ENCODE measurements around the gene USP13. TPM values are rescaled to one million over a fixed set of nuclear protein-coding genes. Genes with fewer than 3 reads are reported as not detected.
"Not testable (repeated sequence)": the region's sequence is repeated elsewhere in the genome, so short reads cannot be mapped to it uniquely, and the experiment has no call there.

The USP13 gene
- total RNA-seq, 1 experiment from 2014 or later: 22.7 TPM

GRCh38 chr3:179782841-179783240 lies 130.0 kb downstream of the USP13 start:
- ATAC-seq; H3K9ac ChIP-seq (ENCODE audit: low read length); H3K36me3 ChIP-seq (ENCODE audit: control insufficient read depth in 1 of 2, insufficient read depth in 2 of 2, low read length in 2 of 2); H3K4me2 ChIP-seq (ENCODE audit: low read length); POLR2A ChIA-PET; DNase-seq (ENCODE audit: low read depth, low spot score); RAD21 ChIA-PET (ENCODE audit: low non-redundant PET in 1 of 2, low total read pairs in 2 of 2, uncharacterized antibody in 2 of 2, unreplicated experiment in 2 of 2); H3K9me3 ChIP-seq (ENCODE audit: control insufficient read depth in 1 of 2, insufficient read depth in 1 of 2, low read depth in 1 of 2, low read length in 2 of 2); H4K20me1 ChIP-seq (ENCODE audit: insufficient read depth); BruUV-seq (replicated peaks); H3K27ac ChIP-seq (ENCODE audit: low read depth, low read length); H2AFZ ChIP-seq (ENCODE audit: low read depth, low read length, poor library complexity, severe bottlenecking); H3K4me3 ChIP-seq (replicated peaks in 1 of 2; ENCODE audit: low read depth in 1 of 2, low read length in 2 of 2); intact Hi-C loops (cut with micrococcal nuclease); H3K9me2 ChIP-seq (ENCODE audit: insufficient read depth); H3K27me3 ChIP-seq (ENCODE audit: insufficient read depth, low read length); CTCF ChIA-PET; H3K79me2 ChIP-seq (ENCODE audit: insufficient read depth, low read length); H3K4me1 ChIP-seq (ENCODE audit: control insufficient read depth in 1 of 2, insufficient read depth in 2 of 2, low read length in 2 of 2): not testable (repeated sequence)

GRCh38 chr3:179788996-179789395 lies 136.2 kb downstream of the USP13 start:
- no peaks in the 10 kb centered on the region for H3K36me3 ChIP-seq (ENCODE audit: control insufficient read depth in 1 of 2, insufficient read depth in 2 of 2, low read length in 2 of 2)
- CTCF ChIA-PET: no interaction called here
- no peak for ATAC-seq
- H4K20me1 ChIP-seq (ENCODE audit: insufficient read depth): no peaks in the 10 kb centered on the region
- H3K9ac ChIP-seq (ENCODE audit: low read length): no peak overlapping the region
- intact Hi-C loops (cut with micrococcal nuclease): no loop called here
- no peaks in the 10 kb centered on the region for H3K79me2 ChIP-seq (ENCODE audit: insufficient read depth, low read length)
- H3K27ac ChIP-seq (ENCODE audit: low read depth, low read length): no peak overlapping the region
- BruUV-seq (replicated peaks): no TSS peak
- no peaks in the 10 kb centered on the region for H3K4me1 ChIP-seq (ENCODE audit: control insufficient read depth in 1 of 2, insufficient read depth in 2 of 2, low read length in 2 of 2)
- H3K4me2 ChIP-seq (ENCODE audit: low read length): no peak overlapping the region
- TF ChIP-seq EGR1 (IDR thresholded peaks at IDR 0.05; ENCODE audit: low read depth): no peak
- no peak for TF ChIP-seq YY1 (IDR thresholded peaks at IDR 0.05; ENCODE audit: extremely low read depth, insufficient replicate concordance, low read depth, low read length)
- no peak for TF ChIP-seq EZH2 (IDR thresholded peaks at IDR 0.05)
- H3K4me3 ChIP-seq (replicated peaks in 1 of 2; ENCODE audit: low read depth in 1 of 2, low read length in 2 of 2): no peak overlapping the region
- H3K27me3 ChIP-seq (ENCODE audit: insufficient read depth, low read length): no peaks in the 10 kb centered on the region
- H3K9me3 ChIP-seq (ENCODE audit: control insufficient read depth in 1 of 2, insufficient read depth in 1 of 2, low read depth in 1 of 2, low read length in 2 of 2): no peaks in the 10 kb centered on the region
- RAD21 ChIA-PET (ENCODE audit: low non-redundant PET in 1 of 2, low total read pairs in 2 of 2, uncharacterized antibody in 2 of 2, unreplicated experiment in 2 of 2): no interaction called here
- no peaks in the 10 kb centered on the region for H3K9me2 ChIP-seq (ENCODE audit: insufficient read depth)
- no peak overlapping the region for H2AFZ ChIP-seq (ENCODE audit: low read depth, low read length, poor library complexity, severe bottlenecking)
- POLR2A ChIA-PET: no interaction called here
- no peak for DNase-seq (ENCODE audit: low read depth, low spot score)

GRCh38 chr3:179791793-179792192 lies 139.0 kb downstream of the USP13 start:
- no peaks in the 10 kb centered on the region for H3K27me3 ChIP-seq (ENCODE audit: insufficient read depth, low read length)
- intact Hi-C loops (cut with micrococcal nuclease): no loop called here
- no peak overlapping the region for H2AFZ ChIP-seq (ENCODE audit: low read depth, low read length, poor library complexity, severe bottlenecking)
- ChIA-PET POLR2A (no interaction called here), CTCF (no interaction called here), RAD21 (ENCODE audit: low non-redundant PET in 1 of 2, low total read pairs in 2 of 2, uncharacterized antibody in 2 of 2, unreplicated experiment in 2 of 2) (no interaction called here)
- no peak overlapping the region for H3K9ac ChIP-seq (ENCODE audit: low read length)
- H3K4me3 ChIP-seq (replicated peaks in 1 of 2; ENCODE audit: low read depth in 1 of 2, low read length in 2 of 2): no peak overlapping the region
- no peaks in the 10 kb centered on the region for H4K20me1 ChIP-seq (ENCODE audit: insufficient read depth)
- DNase-seq (ENCODE audit: low read depth, low spot score) (no peak), ATAC-seq (no peak)
- no peak overlapping the region for H3K4me2 ChIP-seq (ENCODE audit: low read length)
- H3K79me2 ChIP-seq (ENCODE audit: insufficient read depth, low read length): no peaks in the 10 kb centered on the region
- H3K9me3 ChIP-seq (ENCODE audit: control insufficient read depth in 1 of 2, insufficient read depth in 1 of 2, low read depth in 1 of 2, low read length in 2 of 2): no peaks in the 10 kb centered on the region
- no peaks in the 10 kb centered on the region for H3K9me2 ChIP-seq (ENCODE audit: insufficient read depth)
- BruUV-seq (replicated peaks): no TSS peak
- H3K27ac ChIP-seq (ENCODE audit: low read depth, low read length): no peak overlapping the region
- no peaks in the 10 kb centered on the region for H3K36me3 ChIP-seq (ENCODE audit: control insufficient read depth in 1 of 2, insufficient read depth in 2 of 2, low read length in 2 of 2)
- no peaks in the 10 kb centered on the region for H3K4me1 ChIP-seq (ENCODE audit: control insufficient read depth in 1 of 2, insufficient read depth in 2 of 2, low read length in 2 of 2)
- TF ChIP-seq TCF7L2 (IDR thresholded peaks at IDR 0.05; ENCODE audit: borderline replicate concordance, extremely low read depth, insufficient read depth, insufficient read length) (no peak), RAD21 (IDR thresholded peaks at IDR 0.05; ENCODE audit: low read depth) (no peak), CBX3 (IDR thresholded peaks at IDR 0.05; ENCODE audit: low read depth) (no peak), ZNF274 (IDR thresholded peaks at IDR 0.05; ENCODE audit: low read depth, low read length) (no peak), SIN3A (IDR thresholded peaks at IDR 0.05; ENCODE audit: low read depth) (no peak), ZFX (IDR thresholded peaks at IDR 0.05) (no peak), YY1 (IDR thresholded peaks at IDR 0.05; ENCODE audit: extremely low read depth, insufficient replicate concordance, low read depth, low read length) (no peak), ATF3 (IDR thresholded peaks at IDR 0.05) (no peak), CEBPB (IDR thresholded peaks at IDR 0.05; ENCODE audit: low read depth) (no peak), EZH2phosphoT487 (IDR thresholded peaks at IDR 0.05; ENCODE audit: borderline replicate concordance) (no peak), FOSL1 (IDR thresholded peaks at IDR 0.05; ENCODE audit: low read depth) (no peak), POLR2AphosphoS5 (IDR thresholded peaks at IDR 0.05; ENCODE audit: low read depth, low read length) (no peak), POLR2A (IDR thresholded peaks at IDR 0.05; ENCODE audit: borderline replicate concordance, extremely low read depth, insufficient read depth, insufficient read length) (no peak)

Measured in HCT116 (cell line).